Measurements from ENCODE around the gene TRIM3.

- TF ChIP-seq ELF4 (IDR thresholded peaks at IDR 0.05) (no peak), BHLHE40 (IDR thresholded peaks at IDR 0.05; ENCODE audit: borderline replicate concordance) (no peak), FOXM1 (IDR thresholded peaks at IDR 0.05; ENCODE audit: borderline replicate concordance) (no peak), SUZ12 (IDR thresholded peaks at IDR 0.05) (no peak), CTBP1 (IDR thresholded peaks at IDR 0.05; ENCODE audit: borderline replicate concordance) (no peak), NFRKB (IDR thresholded peaks at IDR 0.05) (no peak), HDGF (IDR thresholded peaks at IDR 0.05; ENCODE audit: borderline replicate concordance) (no peak), SP1 (IDR thresholded peaks at IDR 0.05) (no peak)
These were observed 15.6 kb upstream of the TRIM3 start for GRCh38 chr11:6489306-6489705.

All from HEK293T (cell line).